ENCODE data around the gene PARD3B. TPM values are rescaled to one million over a fixed set of nuclear protein-coding genes. Genes with fewer than 3 reads are reported as not detected.

The PARD3B gene
- total and polyA plus RNA-seq, 7 donors, result 0.42 to 6.0 (median 4.8) TPM

- Histone ChIP-seq H3K27me3 (ENCODE audit: insufficient read depth in 3 of 3, low read length in 2 of 3) (no peaks in the 10 kb centered on the region), H3K4me3 (no peak overlapping the region), H3K9me3 (peaks cover 16% of the 10 kb centered on the region), H3K27ac (no peak overlapping the region), H3K4me1 (no peaks in the 10 kb centered on the region), H3K36me3 (ENCODE audit: insufficient read depth in 1 of 2, low read depth in 1 of 2) (no peaks in the 10 kb centered on the region)
- no peak for ATAC-seq
- intact Hi-C loops (cut with DNase I), result no loop called here
- WGBS, 3 donors, result 90 to 94% (median 94%) methylated on average over 4 of the region's 4 CpGs
- DNase-seq, result no peak
- no peak for TF ChIP-seq CTCF (IDR thresholded peaks at IDR 0.05)
Observed at GRCh38 chr2:204763974-204764703, 218.9 kb downstream of the PARD3B start.

- Histone ChIP-seq H3K27ac (no peak overlapping the region), H3K36me3 (ENCODE audit: insufficient read depth in 1 of 2, low read depth in 1 of 2) (no peaks in the 10 kb centered on the region), H3K9me3 (no peaks in the 10 kb centered on the region), H3K4me1 (peaks cover 6% of the 10 kb centered on the region), H3K27me3 (ENCODE audit: insufficient read depth in 3 of 3, low read length in 2 of 3) (no peaks in the 10 kb centered on the region), H3K4me3 (no peak overlapping the region)
- DNase-seq (no peak), ATAC-seq (no peak)
- WGBS, 3 donors, result 72 to 84% (median 76%) methylated on average over 1 of the region's 1 CpG
- TF ChIP-seq CTCF (IDR thresholded peaks at IDR 0.05), result no peak
- intact Hi-C loops (cut with DNase I), result no loop called here
Observed at GRCh38 chr2:204770735-204771134, 225.5 kb downstream of the PARD3B start.

- Histone ChIP-seq H3K4me3 (no peak overlapping the region), H3K27ac (no peak overlapping the region), H3K4me1 (peaks cover 13% of the 10 kb centered on the region), H3K36me3 (ENCODE audit: insufficient read depth in 1 of 2, low read depth in 1 of 2) (no peaks in the 10 kb centered on the region), H3K9me3 (no peaks in the 10 kb centered on the region), H3K27me3 (ENCODE audit: insufficient read depth in 3 of 3, low read length in 2 of 3) (no peaks in the 10 kb centered on the region)
- DNase-seq (no peak), ATAC-seq (no peak)
- intact Hi-C loops (cut with DNase I), result no loop called here
- TF ChIP-seq CTCF (IDR thresholded peaks at IDR 0.05), result no peak
Observed at GRCh38 chr2:204771721-204772120, 226.4 kb downstream of the PARD3B start.

- TF ChIP-seq CTCF (IDR thresholded peaks at IDR 0.05), result no peak
- WGBS, 3 donors, result 91 to 95% (median 94%) methylated on average over 1 of the region's 1 CpG
- Histone ChIP-seq H3K27ac (no peak overlapping the region), H3K4me3 (no peak overlapping the region), H3K36me3 (ENCODE audit: insufficient read depth in 1 of 2, low read depth in 1 of 2) (no peaks in the 10 kb centered on the region), H3K4me1 (peaks cover 14% of the 10 kb centered on the region), H3K9me3 (no peaks in the 10 kb centered on the region), H3K27me3 (ENCODE audit: insufficient read depth in 3 of 3, low read length in 2 of 3) (no peaks in the 10 kb centered on the region)
- DNase-seq (no peak), ATAC-seq (no peak)
- intact Hi-C loops (cut with DNase I), result no loop called here
Observed at GRCh38 chr2:204772546-204772945, 227.3 kb downstream of the PARD3B start.

GRCh38 chr2:204775766-204776165 lies 230.5 kb downstream of the PARD3B start:
- H3K9me3 ChIP-seq, result no peaks in the 10 kb centered on the region
- H3K27ac ChIP-seq, result no peak overlapping the region
- TF ChIP-seq CTCF (IDR thresholded peaks at IDR 0.05), result no peak
- H3K4me1 ChIP-seq, result peaks cover 14% of the 10 kb centered on the region
- intact Hi-C loops (cut with DNase I), result no loop called here
- H3K36me3 ChIP-seq (ENCODE audit: insufficient read depth in 1 of 2, low read depth in 1 of 2), result no peaks in the 10 kb centered on the region
- ATAC-seq, result no peak
- H3K4me3 ChIP-seq, result no peak overlapping the region
- no peaks in the 10 kb centered on the region for H3K27me3 ChIP-seq (ENCODE audit: insufficient read depth in 3 of 3, low read length in 2 of 3)
- no peak for DNase-seq
